PFSK-1 (cell line): ENCODE measurements around the gene NAA20.

Source experiments
- FOXP2 ChIP-seq: optimal IDR thresholded peaks from 2 replicates; pipeline ENCODE3; 2011; ENCODE audit warnings: borderline replicate concordance, control low read depth, inconsistent platforms; ENCODE audit not compliant: insufficient read depth; ENCODE audit errors: extremely low read length, extremely low read depth
- POLR2AphosphoS5 ChIP-seq: IDR thresholded peaks from 2 replicates; pipeline ENCODE4 v1.6.1; 2012; ENCODE audit warnings: low read depth, mild to moderate bottlenecking, control low read depth, low read length, moderate library complexity
- SIN3A ChIP-seq: IDR thresholded peaks from 2 replicates; pipeline ENCODE4 v1.6.1; 2012; ENCODE audit warnings: mild to moderate bottlenecking, low read length, moderate library complexity, borderline replicate concordance; ENCODE audit not compliant: insufficient read depth
- TAF1 ChIP-seq: IDR thresholded peaks from 2 replicates; pipeline ENCODE4 v1.6.1; 2012; ENCODE audit warnings: low read length, control low read depth, borderline replicate concordance; ENCODE audit not compliant: insufficient read depth
- TF ChIP-seq, protein P1 (sequence below), 2 experiments: IDR thresholded peaks; 2 replicates each; pipeline versions ENCODE4 v1.6.1 to v1.8.0; 2011 to 2012; ENCODE audit warnings: low read depth in 2 of 2, low read length in 2 of 2, control low read depth in 1 of 2, inconsistent platforms in 1 of 2, mild to moderate bottlenecking in 1 of 2, moderate library complexity in 1 of 2; ENCODE audit not compliant: insufficient read depth in 1 of 2

The NAA20 gene

DNA sequence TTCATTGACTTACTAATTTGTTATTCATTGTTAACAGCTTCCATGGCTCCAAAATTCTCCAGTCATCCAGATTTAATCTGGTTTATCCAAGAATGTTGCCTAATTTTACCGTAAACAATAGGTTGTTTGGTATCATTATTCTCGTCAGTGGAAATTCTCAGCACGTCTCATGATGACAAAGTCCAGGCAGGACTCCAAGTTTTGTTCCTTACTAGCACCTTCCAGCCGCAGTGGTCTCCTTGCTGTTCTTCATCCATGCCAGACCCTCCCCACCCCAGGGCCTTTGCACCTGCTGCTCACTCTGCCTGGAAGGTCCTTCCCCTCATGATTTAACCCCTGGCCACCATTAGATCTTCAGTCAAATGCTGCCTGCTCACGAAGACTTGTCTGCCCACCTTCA lies 48.1 kb upstream of the NAA20 start:
- TF ChIP-seq, protein P1, sequence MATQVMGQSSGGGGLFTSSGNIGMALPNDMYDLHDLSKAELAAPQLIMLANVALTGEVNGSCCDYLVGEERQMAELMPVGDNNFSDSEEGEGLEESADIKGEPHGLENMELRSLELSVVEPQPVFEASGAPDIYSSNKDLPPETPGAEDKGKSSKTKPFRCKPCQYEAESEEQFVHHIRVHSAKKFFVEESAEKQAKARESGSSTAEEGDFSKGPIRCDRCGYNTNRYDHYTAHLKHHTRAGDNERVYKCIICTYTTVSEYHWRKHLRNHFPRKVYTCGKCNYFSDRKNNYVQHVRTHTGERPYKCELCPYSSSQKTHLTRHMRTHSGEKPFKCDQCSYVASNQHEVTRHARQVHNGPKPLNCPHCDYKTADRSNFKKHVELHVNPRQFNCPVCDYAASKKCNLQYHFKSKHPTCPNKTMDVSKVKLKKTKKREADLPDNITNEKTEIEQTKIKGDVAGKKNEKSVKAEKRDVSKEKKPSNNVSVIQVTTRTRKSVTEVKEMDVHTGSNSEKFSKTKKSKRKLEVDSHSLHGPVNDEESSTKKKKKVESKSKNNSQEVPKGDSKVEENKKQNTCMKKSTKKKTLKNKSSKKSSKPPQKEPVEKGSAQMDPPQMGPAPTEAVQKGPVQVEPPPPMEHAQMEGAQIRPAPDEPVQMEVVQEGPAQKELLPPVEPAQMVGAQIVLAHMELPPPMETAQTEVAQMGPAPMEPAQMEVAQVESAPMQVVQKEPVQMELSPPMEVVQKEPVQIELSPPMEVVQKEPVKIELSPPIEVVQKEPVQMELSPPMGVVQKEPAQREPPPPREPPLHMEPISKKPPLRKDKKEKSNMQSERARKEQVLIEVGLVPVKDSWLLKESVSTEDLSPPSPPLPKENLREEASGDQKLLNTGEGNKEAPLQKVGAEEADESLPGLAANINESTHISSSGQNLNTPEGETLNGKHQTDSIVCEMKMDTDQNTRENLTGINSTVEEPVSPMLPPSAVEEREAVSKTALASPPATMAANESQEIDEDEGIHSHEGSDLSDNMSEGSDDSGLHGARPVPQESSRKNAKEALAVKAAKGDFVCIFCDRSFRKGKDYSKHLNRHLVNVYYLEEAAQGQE (IDR thresholded peaks at IDR 0.05; ENCODE audit: insufficient read depth in 1 of 2, low read depth in 2 of 2, low read length in 2 of 2): no peak
- TF ChIP-seq TAF1 (no peak), SIN3A (no peak), FOXP2 (no peak), POLR2AphosphoS5 (no peak)

DNA sequence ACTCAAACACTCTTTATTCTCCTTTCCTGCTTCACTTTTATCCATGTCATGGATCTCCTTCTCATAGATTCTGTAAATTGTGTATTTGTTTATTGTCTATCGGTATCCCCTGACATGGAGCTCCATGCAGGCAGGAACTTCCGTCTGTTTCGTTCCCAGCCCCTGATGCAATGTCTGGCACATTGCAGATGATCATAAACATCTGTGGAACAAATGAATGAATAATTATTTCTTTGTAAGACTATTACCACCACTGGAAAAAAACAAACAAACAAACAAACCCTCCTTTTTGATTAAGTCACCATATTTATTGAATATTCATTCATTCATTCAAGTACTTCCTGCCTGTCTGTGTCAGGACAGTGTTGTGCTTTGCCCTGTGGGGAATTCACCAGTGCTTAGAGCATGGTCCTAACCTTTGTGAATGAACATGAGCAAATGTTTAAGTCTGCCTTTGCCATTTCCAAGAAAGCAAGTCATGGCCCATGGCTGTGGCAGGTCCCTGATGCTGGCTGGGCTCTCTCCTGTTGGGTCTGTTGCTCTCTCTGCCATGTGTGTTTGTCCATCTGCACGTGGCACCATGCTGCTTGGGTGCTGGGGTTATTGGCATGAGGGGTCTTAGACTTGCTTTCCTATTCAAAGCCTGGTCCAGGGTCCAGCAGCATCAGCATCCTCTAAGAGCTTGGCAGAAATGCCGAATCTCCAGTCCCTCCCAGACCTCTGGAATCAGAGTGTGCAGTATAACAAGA lies 47.5 kb upstream of the NAA20 start:
- peak; percentile 31; the same call in 1 of the 2 replicates for TF ChIP-seq POLR2AphosphoS5
- TF ChIP-seq, protein P1 (IDR thresholded peaks at IDR 0.05; ENCODE audit: insufficient read depth in 1 of 2, low read depth in 2 of 2, low read length in 2 of 2): no peak
- TF ChIP-seq TAF1: no peak
- peak; percentile 77 for TF ChIP-seq FOXP2
- peak; percentile 60; the same call in 1 of the 2 replicates for TF ChIP-seq SIN3A

DNA sequence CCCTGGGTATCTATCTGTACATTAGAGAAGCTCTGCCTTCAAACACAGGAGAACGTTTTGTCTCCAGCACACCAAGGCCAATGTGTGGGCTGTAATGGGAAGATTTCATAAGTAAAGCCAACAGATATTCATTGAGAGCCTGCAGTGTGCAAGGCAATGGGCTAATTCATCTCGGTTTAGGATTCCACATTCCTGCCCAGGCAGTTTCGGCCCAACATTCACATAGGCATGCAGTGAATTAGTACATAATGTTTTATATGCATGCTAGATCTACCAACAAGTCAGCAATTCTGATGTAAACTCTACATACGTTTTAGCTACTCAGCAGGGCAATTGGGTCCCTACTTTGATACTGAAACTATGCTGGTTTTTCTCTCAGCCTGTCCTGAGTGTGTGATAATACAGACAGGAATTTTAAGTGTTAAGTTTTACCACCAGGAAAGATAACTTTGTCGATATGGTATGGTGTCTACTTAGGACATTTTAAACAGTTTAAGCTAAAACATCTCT lies 46.9 kb upstream of the NAA20 start:
- no peak for TF ChIP-seq SIN3A
- TF ChIP-seq TAF1: no peak
- TF ChIP-seq, protein P1 (IDR thresholded peaks at IDR 0.05; ENCODE audit: insufficient read depth in 1 of 2, low read depth in 2 of 2, low read length in 2 of 2): no peak
- TF ChIP-seq POLR2AphosphoS5: no peak
- TF ChIP-seq FOXP2: no peak

DNA sequence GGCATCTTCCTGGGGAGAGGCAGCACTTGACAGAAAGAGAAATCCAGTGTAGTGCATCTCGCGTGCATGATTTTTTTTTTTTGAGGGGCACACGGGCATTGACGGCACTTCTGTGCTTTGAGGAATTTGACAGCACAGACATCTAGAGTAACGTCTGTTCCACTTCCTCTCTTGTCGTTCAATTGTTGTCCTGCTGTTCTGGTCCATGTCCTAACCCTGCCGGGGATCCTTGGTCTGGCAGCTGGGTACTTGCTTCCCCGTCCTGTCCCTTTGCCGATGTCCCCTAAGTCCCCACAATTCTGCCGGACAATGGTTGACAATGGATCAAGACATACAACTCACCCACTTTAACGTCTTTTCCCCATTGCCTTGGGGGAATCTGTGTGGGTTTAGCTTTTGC lies 46.0 kb upstream of the NAA20 start:
- TF ChIP-seq FOXP2: no peak

DNA sequence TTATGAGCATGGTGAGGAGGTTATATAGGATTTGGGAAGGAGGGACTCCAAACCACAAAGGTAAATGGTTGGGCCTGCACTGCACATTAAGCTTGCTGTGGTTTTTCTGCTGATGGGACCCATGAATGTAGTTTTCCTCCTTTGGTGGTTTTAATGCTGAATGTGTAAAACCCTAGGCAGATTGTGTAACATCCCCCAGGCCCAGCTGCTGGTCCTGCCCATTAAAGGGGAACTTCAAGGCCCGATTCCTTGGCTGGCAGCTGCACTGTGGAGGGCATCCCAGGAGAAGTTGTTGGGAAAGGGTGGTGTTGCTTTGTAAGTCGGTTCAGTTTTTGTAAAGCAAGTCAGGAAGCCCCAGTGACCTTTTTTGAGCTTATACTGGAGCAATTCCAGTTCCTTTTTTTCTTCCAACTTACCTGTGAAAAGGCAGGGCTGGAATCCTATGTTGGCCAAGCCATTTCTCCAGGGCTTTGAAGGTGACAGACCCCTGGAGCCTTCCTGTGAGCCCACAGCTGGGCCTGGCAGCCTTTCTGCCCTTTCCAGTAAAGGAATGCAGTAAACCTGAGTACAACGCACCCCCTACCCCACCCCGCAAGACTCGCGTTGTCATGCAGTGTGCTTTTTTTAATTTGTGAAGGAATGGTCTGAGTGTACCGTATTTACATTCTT lies 43.1 kb upstream of the NAA20 start:
- TF ChIP-seq, protein P1 (IDR thresholded peaks at IDR 0.05; ENCODE audit: insufficient read depth in 1 of 2, low read depth in 2 of 2, low read length in 2 of 2): no peak
- TF ChIP-seq FOXP2: no peak
- no peak for TF ChIP-seq TAF1
- no peak for TF ChIP-seq SIN3A
- TF ChIP-seq POLR2AphosphoS5: no peak
